Mucosa of descending colon (tissue), 3 donors: ENCODE data around the gene GON4L. TPM values are rescaled to one million over a fixed set of nuclear protein-coding genes. Genes with fewer than 3 reads are reported as not detected.

ENCODE experiments used
- ATAC-seq: fragments of 200-7000 bp; cut with Tn5 transposase; one replicate; pipeline ENCODE4 v1.9.1; 2020; ENCODE audit warnings: mild to moderate bottlenecking, moderate library complexity
- DNase-seq, 3 donors: peaks; one replicate each; pipeline ENCODE4 v3.0.0-alpha.2; 2020
- H3K36me3 ChIP-seq: fragments of 200-600 bp; one replicate; pipeline ENCODE4 v1.8.0; 2021; ENCODE audit warnings: low read depth, mild to moderate bottlenecking
- H3K4me1 ChIP-seq: fragments of 200-600 bp; one replicate; pipeline ENCODE4 v1.8.0; 2021; ENCODE audit warnings: low read depth, mild to moderate bottlenecking
- H3K4me3 ChIP-seq: fragments of 200-600 bp; one replicate; pipeline ENCODE4 v1.8.0; 2021; ENCODE audit warnings: mild to moderate bottlenecking
- H3K9me3 ChIP-seq: fragments of 200-600 bp; one replicate; pipeline ENCODE4 v1.8.0; 2021; ENCODE audit warnings: mild to moderate bottlenecking
- CTCF ChIP-seq: fragments of 200-600 bp; IDR thresholded peaks from one replicate; pipeline ENCODE4 v1.8.0; 2022; ENCODE audit warnings: antibody characterized with exemption, mild to moderate bottlenecking
- intact Hi-C, 2 donors: fragments of 100-400 bp; cut with DNase I in 1 of 2; cut with micrococcal nuclease in 1 of 2; formaldehyde crosslinking; loops; one replicate each; pipeline versions ENCODE4 v1.11.0 to v1.11.1; 2022; cut with DNase I, micrococcal nuclease
- total RNA-seq, 3 donors: library from RNA; stranded (reverse); fragmentation: NEBNext Ultra II Directional in 2 of 3; extraction: Animal tissue kit (Norgen Biotek cat#: 25700) in 2 of 3; gene quantifications; one replicate each; pipeline versions ENCODE4 v1.2.1 to v1.2.4, GENCODE V29; 2021 to 2023
- donor health status: DM: no; HTN: no; CAD: no; lungs with moderate emphysema.
- donor health status: DM: no; HTN: no; CAD: no.
- donor health status: DM: no; HTN: yes; CAD: no.

GON4L gene
- total RNA-seq, 3 donors from 2014 or later: 38.7 to 63.0 (median 54.3) TPM

- H3K4me3 ChIP-seq: no peak overlapping the region
- H3K36me3 ChIP-seq: no peaks in the 10 kb centered on the region
- H3K9me3 ChIP-seq: no peaks in the 10 kb centered on the region
- intact Hi-C loops: no loop called here
- no peaks in the 10 kb centered on the region for H3K4me1 ChIP-seq
- ATAC-seq: no peak
- TF ChIP-seq CTCF: no peak
- DNase-seq: peak in 1 of 3 donors; percentile 14
These were observed 14.4 kb upstream of the GON4L start for GRCh38 chr1:155871390-155871789.

- intact Hi-C loops: no loop called here
- no peak for DNase-seq
These were observed 10.8 kb upstream of the GON4L start for GRCh38 chr1:155867766-155868165.

GRCh38 chr1:155864393-155864792 is 7.4 kb upstream of the GON4L start:
- intact Hi-C loops: no loop called here
- H3K4me3 ChIP-seq: no peak overlapping the region
- H3K4me1 ChIP-seq: peaks cover 1% of the 10 kb centered on the region
- H3K9me3 ChIP-seq: no peaks in the 10 kb centered on the region
- TF ChIP-seq CTCF: no peak
- DNase-seq: no peak
- ATAC-seq: no peak
- no peaks in the 10 kb centered on the region for H3K36me3 ChIP-seq

More at GRCh38 chr1:155867766-155868165, 10.8 kb upstream of the GON4L start:
- Histone ChIP-seq H3K4me3 (no peak overlapping the region), H3K9me3 (no peaks in the 10 kb centered on the region), H3K4me1 (no peaks in the 10 kb centered on the region), H3K36me3 (no peaks in the 10 kb centered on the region)
- no peak for TF ChIP-seq CTCF
- ATAC-seq: no peak

GRCh38 chr1:155861896-155862295 is 4.9 kb upstream of the GON4L start:
- TF ChIP-seq CTCF: no peak
- intact Hi-C loops: no loop called here
- Histone ChIP-seq H3K4me3 (no peak overlapping the region), H3K36me3 (peaks cover 3% of the 10 kb centered on the region), H3K9me3 (no peaks in the 10 kb centered on the region), H3K4me1 (peaks cover 17% of the 10 kb centered on the region)
- no peak for ATAC-seq
- DNase-seq: no peak

- Histone ChIP-seq H3K9me3 (no peaks in the 10 kb centered on the region), H3K36me3 (peaks cover 3% of the 10 kb centered on the region), H3K4me1 (peaks cover 23% of the 10 kb centered on the region), H3K4me3 (no peak overlapping the region)
- intact Hi-C loops: no loop called here
- DNase-seq: no peak
- ATAC-seq: no peak
- no peak for TF ChIP-seq CTCF
These were observed 4.0 kb upstream of the GON4L start for GRCh38 chr1:155860970-155861510.
